ENCODE data around the gene ZNF513.
A peak's percentile ranks its signal among the peaks of the same experiment; 100 is the strongest.

GRCh38 chr2:27428213-27428977, 47.9 kb upstream of the ZNF513 start, which contains the start of gene NRBP1:
- TF ChIP-seq CTCF (IDR thresholded peaks at IDR 0.05; ENCODE audit: low read depth, low read length): peak; percentile 29
- peak; percentile 88 for TF ChIP-seq POLR2A (IDR thresholded peaks at IDR 0.05; ENCODE audit: extremely low read depth, insufficient read length)

All from NB4 (cell line).